A549 (cell line): ENCODE data around the gene RAB10. TPM values are rescaled to one million over a fixed set of nuclear protein-coding genes. Genes with fewer than 3 reads are reported as not detected.
"Not testable (repeated sequence)": the region's sequence is repeated elsewhere in the genome, so short reads cannot be mapped to it uniquely, and the experiment has no call there.

Experiments used
- ATAC-seq, 2 experiments: fragments of 200-7000 bp in 1 of 2; fragments of >200 bp in 1 of 2; cut with Nextera tagmentation in 1 of 2; cut with Tn5 transposase in 1 of 2; 3 replicates each; pipeline versions ENCODE4 v1.8.0 to v1.9.1; 2018 to 2020; ENCODE audit warnings: mild to moderate bottlenecking in 1 of 2, moderate library complexity in 1 of 2
- CTCF ChIA-PET: fragments of 300-600 bp; sonication (Branson Sonifier 250); formaldehyde crosslinking; extraction: SDS; loops from one replicate; lab custom pipeline; 2021; ENCODE audit warnings: antibody characterized with exemption, inconsistent platforms; lab: Yijun Ruan, JAX
- POLR2A ChIA-PET: fragments of 350-600 bp; formaldehyde crosslinking; extraction: SDS; loops from one replicate; lab custom pipeline; 2021; ENCODE audit warnings: antibody characterized with exemption, inconsistent platforms; lab: Yijun Ruan, JAX
- DNase-seq, 2 experiments: peaks; one replicate each; pipeline versions ENCODE4 v3.0.0 to v3.0.0-alpha.2; 2011 to 2016; ENCODE audit warnings: low read depth in 1 of 2, low spot score in 1 of 2
- FAIRE-seq: peaks from 2 replicates; lab custom pipeline; 2011; peaks lifted over from hg19 to GRCh38; lab: Jason Lieb, UNC
- H3K27ac ChIP-seq, 2 experiments: fragments of >200 bp; sonication (Bioruptor Twin); formaldehyde crosslinking; 3 replicates each; pipeline ENCODE4 v1.5.1; 2016 to 2017
- H3K4me1 ChIP-seq: fragments of >200 bp; sonication (Bioruptor Twin); formaldehyde crosslinking; 3 replicates; pipeline ENCODE4 v1.6.1; 2016
- H3K4me2 ChIP-seq: fragments of >200 bp; sonication (Bioruptor Twin); formaldehyde crosslinking; 3 replicates; pipeline ENCODE4 v1.6.1; 2016
- H3K4me3 ChIP-seq: fragments of >200 bp; sonication (Bioruptor Twin); formaldehyde crosslinking; 3 replicates; pipeline ENCODE4 v1.5.1; 2016
- H3K9me3 ChIP-seq: fragments of >200 bp; sonication (Bioruptor Twin); formaldehyde crosslinking; 3 replicates; pipeline ENCODE4 v1.6.1; 2016
- ATOH8 ChIP-seq: fragments of 250-450 bp; sonication (Bioruptor Pico); IDR thresholded peaks from 2 replicates; pipeline ENCODE4 v1.5.0; 2020; ENCODE audit warnings: low read depth, mild to moderate bottlenecking, moderate library complexity
- BCL3 ChIP-seq: fragments of >200 bp; sonication (Bioruptor Twin); formaldehyde crosslinking; IDR thresholded peaks from 3 replicates; pipeline ENCODE4 v1.6.1; 2016
- CBX2 ChIP-seq: fragments of 200-600 bp; sonication (generic); IDR thresholded peaks from 2 replicates; pipeline ENCODE4 v1.6.1; 2016; ENCODE audit warnings: low read depth, mild to moderate bottlenecking, borderline replicate concordance
- CEBPB ChIP-seq, 2 experiments: fragments of >200 bp in 1 of 2; sonication (Bioruptor Twin) in 1 of 2; formaldehyde crosslinking in 1 of 2; IDR thresholded peaks; 2 replicates each; pipeline ENCODE4 v1.6.1; 2012 to 2016
- CHD2 ChIP-seq: fragments of 150-350 bp; IDR thresholded peaks from 2 replicates; pipeline ENCODE4 v1.6.1; 2014; ENCODE audit warnings: low read length; ENCODE audit not compliant: partially characterized antibody
- CTCF ChIP-seq: fragments of >200 bp; sonication (Bioruptor Twin); formaldehyde crosslinking; IDR thresholded peaks from 3 replicates; pipeline ENCODE4 v1.5.1; 2016
- E2F6 ChIP-seq: IDR thresholded peaks from 2 replicates; pipeline ENCODE4 v1.6.1; 2012; ENCODE audit warnings: low read depth, borderline replicate concordance
- EHF ChIP-seq: fragments of 250-450 bp; sonication (Bioruptor Pico); IDR thresholded peaks from 2 replicates; pipeline ENCODE4 v1.5.0; 2020; ENCODE audit warnings: mild to moderate bottlenecking
- ELK1 ChIP-seq: fragments of 150-350 bp; IDR thresholded peaks from 2 replicates; pipeline ENCODE4 v1.6.1; 2014; ENCODE audit warnings: low read depth, mild to moderate bottlenecking, low read length
- FOSB ChIP-seq: fragments of 250-450 bp; sonication (Bioruptor Pico); IDR thresholded peaks from 2 replicates; pipeline ENCODE4 v1.5.0; 2020; ENCODE audit warnings: mild to moderate bottlenecking, moderate library complexity
- FOSL2 ChIP-seq, 2 experiments: fragments of 450-650 bp in 1 of 2; fragments of >200 bp in 1 of 2; sonication (Bioruptor Twin) in 1 of 2; formaldehyde crosslinking; IDR thresholded peaks; 2 replicates each; pipeline versions ENCODE4 v1.5.0 to v1.6.1; 2016 to 2020; ENCODE audit warnings: mild to moderate bottlenecking in 1 of 2, moderate library complexity in 1 of 2
- FOXS1 ChIP-seq: fragments of 250-450 bp; sonication (Bioruptor Pico); IDR thresholded peaks from 2 replicates; pipeline ENCODE4 v1.5.0; 2020; ENCODE audit warnings: mild to moderate bottlenecking, moderate library complexity
- HDAC2 ChIP-seq: fragments of 200-600 bp; sonication (generic); IDR thresholded peaks from 2 replicates; pipeline ENCODE4 v1.6.1; 2016
- HES2 ChIP-seq: fragments of >200 bp; sonication (Bioruptor Twin); formaldehyde crosslinking; IDR thresholded peaks from 2 replicates; pipeline ENCODE4 v1.6.1; 2016
- HEYL ChIP-seq: fragments of 250-450 bp; sonication (Bioruptor Pico); IDR thresholded peaks from 2 replicates; pipeline ENCODE4 v1.8.0; 2021; ENCODE audit warnings: mild to moderate bottlenecking, moderate library complexity
- HOXA7 ChIP-seq: fragments of 250-450 bp; sonication (Bioruptor Pico); IDR thresholded peaks from 2 replicates; pipeline ENCODE4 v1.5.0; 2020; ENCODE audit warnings: mild to moderate bottlenecking, moderate library complexity
- HOXB5 ChIP-seq: fragments of 250-450 bp; sonication (Bioruptor Pico); IDR thresholded peaks from 2 replicates; pipeline ENCODE4 v1.5.0; 2020; ENCODE audit warnings: mild to moderate bottlenecking, moderate library complexity
- JUN ChIP-seq, 2 experiments: fragments of >200 bp; sonication (Bioruptor Twin); formaldehyde crosslinking; IDR thresholded peaks; 2 replicates in 1 of 2; 3 replicates in 1 of 2; pipeline ENCODE4 v1.6.1; 2016 to 2017
- MAFK ChIP-seq: fragments of 450-650 bp; IDR thresholded peaks from 2 replicates; pipeline ENCODE4 v1.6.1; 2014; ENCODE audit not compliant: partially characterized antibody
- MAZ ChIP-seq: fragments of 150-350 bp; IDR thresholded peaks from 2 replicates; pipeline ENCODE4 v1.6.1; 2014; ENCODE audit warnings: antibody characterized with exemption, low read depth, low read length, borderline replicate concordance
- MYC ChIP-seq: IDR thresholded peaks from 2 replicates; pipeline ENCODE4 v1.6.1; 2012; ENCODE audit warnings: mild to moderate bottlenecking, inconsistent platforms, low read length, improper control_type of control experiment, borderline replicate concordance
- NFE2L2 ChIP-seq: fragments of 150-350 bp; conservative IDR thresholded peaks from 2 replicates; pipeline ENCODE4 v1.6.1; 2014; ENCODE audit warnings: low read length
- PBX3 ChIP-seq: IDR thresholded peaks from 2 replicates; pipeline ENCODE4 v1.6.1; 2012
- PHF8 ChIP-seq: fragments of 200-600 bp; sonication (generic); IDR thresholded peaks from 2 replicates; pipeline ENCODE4 v1.6.1; 2016; ENCODE audit warnings: low read depth, mild to moderate bottlenecking, antibody characterized with exemption, moderate library complexity, borderline replicate concordance
- POLR2A ChIP-seq: IDR thresholded peaks from 2 replicates; pipeline ENCODE4 v1.6.1; 2012; ENCODE audit warnings: mild to moderate bottlenecking, low read length
- POLR2AphosphoS2 ChIP-seq: conservative IDR thresholded peaks from 2 replicates; pipeline ENCODE4 v1.6.1; 2012; ENCODE audit warnings: low read length, improper control_type of control experiment, inconsistent platforms
- RAD21 ChIP-seq, 2 experiments: fragments of >200 bp in 1 of 2; sonication (Bioruptor Twin) in 1 of 2; formaldehyde crosslinking in 1 of 2; IDR thresholded peaks in 1 of 2; conservative IDR thresholded peaks in 1 of 2; 2 replicates in 1 of 2; 3 replicates in 1 of 2; pipeline ENCODE4 v1.6.1; 2012 to 2018; ENCODE audit warnings: inconsistent platforms in 1 of 2
- RARB ChIP-seq: fragments of 250-450 bp; sonication (Bioruptor Pico); IDR thresholded peaks from 2 replicates; pipeline ENCODE4 v1.8.0; 2021; ENCODE audit warnings: mild to moderate bottlenecking, moderate library complexity
- SMC3 ChIP-seq: fragments of >200 bp; sonication (Bioruptor Twin); formaldehyde crosslinking; IDR thresholded peaks from 3 replicates; pipeline ENCODE4 v1.6.1; 2018; ENCODE audit warnings: inconsistent platforms
- SREBF2 ChIP-seq: fragments of 450-650 bp; IDR thresholded peaks from 2 replicates; pipeline ENCODE4 v1.6.1; 2014; ENCODE audit warnings: mild to moderate bottlenecking, moderate library complexity
- TP53 ChIP-seq: fragments of 250-450 bp; sonication (Bioruptor Pico); IDR thresholded peaks from 2 replicates; pipeline ENCODE4 v1.5.0; 2021; ENCODE audit warnings: mild to moderate bottlenecking, moderate library complexity
- ZNF302 ChIP-seq: fragments of 250-450 bp; sonication (Bioruptor Pico); IDR thresholded peaks from 2 replicates; pipeline ENCODE4 v1.9.0; 2021; ENCODE audit warnings: inconsistent platforms, mild to moderate bottlenecking, moderate library complexity
- ZSCAN20 ChIP-seq: fragments of 250-450 bp; sonication (Bioruptor Pico); IDR thresholded peaks from 2 replicates; pipeline ENCODE4 v1.8.0; 2022; ENCODE audit warnings: mild to moderate bottlenecking, moderate library complexity
- WGBS: methylation state at CpG from one replicate; pipeline ENCODE4 v1.1.6; 2017; ENCODE audit errors: missing lambda C conversion rate; 5-methylcytosine and 5-hydroxymethylcytosine counted together
- polyA plus RNA-seq, 4 experiments: library from polyadenylated mRNA; depleted of rRNA in 3 of 4; stranded (reverse); fragments of >200 nt; fragmentation: RNase III in 1 of 4; extraction: RNeasy Plus Mini Kit Qiagen cat#74134 plus additional on column Dnase treatment in 1 of 4; gene quantifications; 2 replicates in 3 of 4; 3 replicates in 1 of 4; pipeline ENCODE4 v1.2.3, GENCODE V29; 2011 to 2017

Gene RAB10
- polyA plus RNA-seq, 2 of the 4 experiments (the other 2 are of a cell fraction): 272 to 692 TPM

GRCh38 chr2:26088038-26088643, 54.3 kb downstream of the RAB10 start:
- CTCF ChIA-PET: interaction anchor here (0.5 to 6.2 kb wide), 46 partner anchors 9 to 801 kb away, joined by 3 to 71 read pairs (median 4); partner anchors contain the start of genes KIF3C and RAB10
- ATAC-seq (peak; percentile 74 to 77; a peak in 5 of 6 replicates), FAIRE-seq (peak; percentile 68), DNase-seq (peak; percentile 48 to 51)
- H3K4me2 ChIP-seq: no peak overlapping the region
- no peak overlapping the region for H3K27ac ChIP-seq
- 94% methylated on average over 1 of the region's 1 CpG for whole genome bisulfite sequencing
- POLR2A ChIA-PET: no interaction called here
- H3K9me3 ChIP-seq: peaks cover 8% of the 10 kb centered on the region; the same call in 2 of the 3 replicates
- no peak overlapping the region for H3K4me3 ChIP-seq
- TF ChIP-seq HDAC2 (no peak), CEBPB (IDR thresholded peaks at IDR 0.05) (no peak), HOXB5 (CRISPR knock-in tag) (no peak), HOXA7 (CRISPR knock-in tag) (0 out of 2 replicates have a peak, but pooled peaks have one; percentile 6), MAFK (no peak), ZSCAN20 (CRISPR knock-in tag) (no peak), CHD2 (no peak), CTCF (peak; percentile 77), HEYL (CRISPR knock-in tag) (no peak), FOSL2 (IDR thresholded peaks at IDR 0.05) (no peak), FOSL2 (CRISPR knock-in tag; IDR thresholded peaks at IDR 0.05) (no peak), E2F6 (no peak), TP53 (CRISPR knock-in tag) (no peak), PHF8 (no peak), POLR2AphosphoS2 (no peak), MAZ (no peak), MYC (no peak), RAD21 (conservative IDR thresholded peaks at IDR 0.05 in 1 of 2, IDR thresholded peaks at IDR 0.05 in 1 of 2) (peak; percentile 70 to 81), PBX3 (no peak), FOXS1 (CRISPR knock-in tag) (no peak), SMC3 (peak; percentile 67), BCL3 (no peak), SREBF2 (no peak), POLR2A (no peak), ELK1 (no peak), CBX2 (peak; percentile 58; the same call in 1 of the 2 replicates), JUN (IDR thresholded peaks at IDR 0.05) (peak in 1 of 2 experiments; percentile 13; a peak in 1 of 5 replicates), ZNF302 (CRISPR knock-in tag) (no peak), RARB (CRISPR knock-in tag) (no peak), ATOH8 (CRISPR knock-in tag) (no peak), EHF (CRISPR knock-in tag) (no peak), NFE2L2 (no peak), HES2 (no peak), FOSB (CRISPR knock-in tag) (no peak)
- peaks cover 54% of the 10 kb centered on the region for H3K4me1 ChIP-seq

- H3K9me3 ChIP-seq, H3K4me2 ChIP-seq, ATAC-seq, POLR2A ChIA-PET, FAIRE-seq, H3K4me3 ChIP-seq, DNase-seq: not testable (repeated sequence)
- CTCF ChIA-PET: interaction anchor here (0.5 to 6.2 kb wide), 14 partner anchors 8 to 800 kb away, joined by 3 to 71 read pairs (median 6); no protein-coding TSS in a partner anchor
- peak overlapping the region in 1 of 2 experiments; percentile 1; a peak in 1 of 6 replicates for H3K27ac ChIP-seq
- H3K4me1 ChIP-seq: peaks cover 54% of the 10 kb centered on the region
- WGBS: 80% methylated on average over 4 of the region's 4 CpGs
Measured at GRCh38 chr2:26088931-26089330, 55.0 kb downstream of the RAB10 start.
